Measurements from ENCODE around the gene MAG.

The MAG gene

GRCh38 chr19:35310331-35310730, 18.4 kb downstream of the MAG start:
- no peak overlapping the region for H4K91ac ChIP-seq (ENCODE audit: low read length)
- H3K4me1 ChIP-seq (ENCODE audit: control insufficient read depth, insufficient read depth, low read depth, low read length): peaks cover 3% of the 10 kb centered on the region
- H3K4me3 ChIP-seq (ENCODE audit: insufficient read depth in 1 of 2, low read depth in 1 of 2, low read length in 2 of 2): no peak overlapping the region
- H3K18ac ChIP-seq (ENCODE audit: low read depth in 1 of 2, low read length in 2 of 2): no peak overlapping the region
- H3K14ac ChIP-seq (ENCODE audit: low read length in 2 of 2): no peak overlapping the region
- no peak overlapping the region for H2BK15ac ChIP-seq (ENCODE audit: low read depth, poor library complexity, severe bottlenecking)
- H2AK5ac ChIP-seq (ENCODE audit: low read length, severe bottlenecking): no peak overlapping the region
- H4K8ac ChIP-seq (ENCODE audit: low read length): no peak overlapping the region
- WGBS: 96% methylated on average over 12 of the region's 12 CpGs
- H2BK12ac ChIP-seq (ENCODE audit: low read length in 2 of 2): no peak overlapping the region
- H3K9ac ChIP-seq (ENCODE audit: low read length): no peak overlapping the region
- H3K4me2 ChIP-seq (ENCODE audit: low read length, poor library complexity, severe bottlenecking): no peak overlapping the region
- H3K27ac ChIP-seq (ENCODE audit: low read length, poor library complexity, severe bottlenecking): no peak overlapping the region
- no peak overlapping the region for H3K23ac ChIP-seq (ENCODE audit: low read length in 2 of 2)
- H2BK5ac ChIP-seq (ENCODE audit: low read depth, low read length, poor library complexity, severe bottlenecking): no peak overlapping the region
- no peaks in the 10 kb centered on the region for H3K36me3 ChIP-seq (ENCODE audit: control insufficient read depth in 1 of 2, insufficient read depth in 2 of 2, low read depth in 1 of 2, low read length in 2 of 2)
- H3K27me3 ChIP-seq (ENCODE audit: control insufficient read depth in 1 of 2, insufficient read depth in 1 of 2, low read length in 2 of 2): peaks cover 3 to 16% of the 10 kb centered on the region in 2 experiments
- no peaks in the 10 kb centered on the region for H3K9me3 ChIP-seq (ENCODE audit: control insufficient read depth, low read length)
- no peaks in the 10 kb centered on the region for H3K79me1 ChIP-seq (replicated peaks; ENCODE audit: low read length, poor library complexity, severe bottlenecking)
- no peak overlapping the region for H2AFZ ChIP-seq (ENCODE audit: low read depth, low read length)
- H2BK120ac ChIP-seq (ENCODE audit: low read depth, low read length): no peak overlapping the region
- no peak for DNase-seq
- no peak overlapping the region for H3K4ac ChIP-seq (ENCODE audit: low read depth in 1 of 2, low read length in 2 of 2)

GRCh38 chr19:35310811-35311465, 19.0 kb downstream of the MAG start:
- H3K79me1 ChIP-seq (replicated peaks; ENCODE audit: low read length, poor library complexity, severe bottlenecking): no peaks in the 10 kb centered on the region
- H3K4ac ChIP-seq (ENCODE audit: low read depth in 1 of 2, low read length in 2 of 2): no peak overlapping the region
- no peak overlapping the region for H3K4me2 ChIP-seq (ENCODE audit: low read length, poor library complexity, severe bottlenecking)
- H3K9ac ChIP-seq (ENCODE audit: low read length): no peak overlapping the region
- H3K27ac ChIP-seq (ENCODE audit: low read length, poor library complexity, severe bottlenecking): no peak overlapping the region
- no peak for DNase-seq
- H3K23ac ChIP-seq (ENCODE audit: low read length in 2 of 2): no peak overlapping the region
- no peak overlapping the region for H2BK120ac ChIP-seq (ENCODE audit: low read depth, low read length)
- H3K4me1 ChIP-seq (ENCODE audit: control insufficient read depth, insufficient read depth, low read depth, low read length): peaks cover 3% of the 10 kb centered on the region
- H2BK15ac ChIP-seq (ENCODE audit: low read depth, poor library complexity, severe bottlenecking): no peak overlapping the region
- no peak overlapping the region for H2BK5ac ChIP-seq (ENCODE audit: low read depth, low read length, poor library complexity, severe bottlenecking)
- peaks cover 3 to 16% of the 10 kb centered on the region in 2 experiments for H3K27me3 ChIP-seq (ENCODE audit: control insufficient read depth in 1 of 2, insufficient read depth in 1 of 2, low read length in 2 of 2)
- H2AK5ac ChIP-seq (ENCODE audit: low read length, severe bottlenecking): no peak overlapping the region
- WGBS: 94% methylated on average over 10 of the region's 10 CpGs
- no peak overlapping the region for H3K4me3 ChIP-seq (ENCODE audit: insufficient read depth in 1 of 2, low read depth in 1 of 2, low read length in 2 of 2)
- no peak overlapping the region for H2BK12ac ChIP-seq (ENCODE audit: low read length in 2 of 2)
- no peak overlapping the region for H3K18ac ChIP-seq (ENCODE audit: low read depth in 1 of 2, low read length in 2 of 2)
- no peak overlapping the region for H4K91ac ChIP-seq (ENCODE audit: low read length)
- no peaks in the 10 kb centered on the region for H3K9me3 ChIP-seq (ENCODE audit: control insufficient read depth, low read length)
- no peaks in the 10 kb centered on the region for H3K36me3 ChIP-seq (ENCODE audit: control insufficient read depth in 1 of 2, insufficient read depth in 2 of 2, low read depth in 1 of 2, low read length in 2 of 2)
- no peak overlapping the region for H4K8ac ChIP-seq (ENCODE audit: low read length)
- no peak overlapping the region for H2AFZ ChIP-seq (ENCODE audit: low read depth, low read length)
- H3K14ac ChIP-seq (ENCODE audit: low read length in 2 of 2): no peak overlapping the region

- Histone ChIP-seq H2BK120ac (ENCODE audit: low read depth, low read length) (no peak overlapping the region), H3K23ac (ENCODE audit: low read length in 2 of 2) (no peak overlapping the region), H3K18ac (ENCODE audit: low read depth in 1 of 2, low read length in 2 of 2) (no peak overlapping the region), H3K4me1 (ENCODE audit: control insufficient read depth, insufficient read depth, low read depth, low read length) (peaks cover 3% of the 10 kb centered on the region), H3K36me3 (ENCODE audit: control insufficient read depth in 1 of 2, insufficient read depth in 2 of 2, low read depth in 1 of 2, low read length in 2 of 2) (no peaks in the 10 kb centered on the region), H2BK15ac (ENCODE audit: low read depth, poor library complexity, severe bottlenecking) (no peak overlapping the region), H3K79me1 (replicated peaks; ENCODE audit: low read length, poor library complexity, severe bottlenecking) (no peaks in the 10 kb centered on the region), H3K4me2 (ENCODE audit: low read length, poor library complexity, severe bottlenecking) (no peak overlapping the region), H3K4ac (ENCODE audit: low read depth in 1 of 2, low read length in 2 of 2) (no peak overlapping the region), H2BK5ac (ENCODE audit: low read depth, low read length, poor library complexity, severe bottlenecking) (no peak overlapping the region), H3K27ac (ENCODE audit: low read length, poor library complexity, severe bottlenecking) (no peak overlapping the region), H4K8ac (ENCODE audit: low read length) (peak overlapping the region; percentile 42), H3K9ac (ENCODE audit: low read length) (no peak overlapping the region), H4K91ac (ENCODE audit: low read length) (no peak overlapping the region), H2AK5ac (ENCODE audit: low read length, severe bottlenecking) (no peak overlapping the region), H2BK12ac (ENCODE audit: low read length in 2 of 2) (no peak overlapping the region), H2AFZ (ENCODE audit: low read depth, low read length) (no peak overlapping the region), H3K9me3 (ENCODE audit: control insufficient read depth, low read length) (no peaks in the 10 kb centered on the region), H3K27me3 (ENCODE audit: control insufficient read depth in 1 of 2, insufficient read depth in 1 of 2, low read length in 2 of 2) (peaks cover 2 to 16% of the 10 kb centered on the region in 2 experiments), H3K4me3 (ENCODE audit: insufficient read depth in 1 of 2, low read depth in 1 of 2, low read length in 2 of 2) (no peak overlapping the region), H3K14ac (ENCODE audit: low read length in 2 of 2) (no peak overlapping the region)
- 75% methylated on average over 18 of the region's 21 CpGs for WGBS
- DNase-seq: no peak
Measured at GRCh38 chr19:35311901-35312665, 20.1 kb downstream of the MAG start.

- Histone ChIP-seq H2BK5ac (ENCODE audit: low read depth, low read length, poor library complexity, severe bottlenecking) (no peak overlapping the region), H3K4me1 (ENCODE audit: control insufficient read depth, insufficient read depth, low read depth, low read length) (peaks cover 3% of the 10 kb centered on the region), H3K36me3 (ENCODE audit: control insufficient read depth in 1 of 2, insufficient read depth in 2 of 2, low read depth in 1 of 2, low read length in 2 of 2) (no peaks in the 10 kb centered on the region), H3K23ac (ENCODE audit: low read length in 2 of 2) (no peak overlapping the region), H3K4me2 (ENCODE audit: low read length, poor library complexity, severe bottlenecking) (no peak overlapping the region), H3K79me1 (replicated peaks; ENCODE audit: low read length, poor library complexity, severe bottlenecking) (no peaks in the 10 kb centered on the region), H2AFZ (ENCODE audit: low read depth, low read length) (no peak overlapping the region), H3K9ac (ENCODE audit: low read length) (no peak overlapping the region), H3K4ac (ENCODE audit: low read depth in 1 of 2, low read length in 2 of 2) (no peak overlapping the region), H3K14ac (ENCODE audit: low read length in 2 of 2) (no peak overlapping the region), H2BK15ac (ENCODE audit: low read depth, poor library complexity, severe bottlenecking) (no peak overlapping the region), H4K8ac (ENCODE audit: low read length) (no peak overlapping the region), H2AK5ac (ENCODE audit: low read length, severe bottlenecking) (no peak overlapping the region), H4K91ac (ENCODE audit: low read length) (no peak overlapping the region), H3K9me3 (ENCODE audit: control insufficient read depth, low read length) (no peaks in the 10 kb centered on the region), H3K4me3 (ENCODE audit: insufficient read depth in 1 of 2, low read depth in 1 of 2, low read length in 2 of 2) (no peak overlapping the region), H3K27me3 (ENCODE audit: control insufficient read depth in 1 of 2, insufficient read depth in 1 of 2, low read length in 2 of 2) (peaks cover 0 to 13% of the 10 kb centered on the region in 2 experiments), H2BK120ac (ENCODE audit: low read depth, low read length) (no peak overlapping the region), H3K18ac (ENCODE audit: low read depth in 1 of 2, low read length in 2 of 2) (no peak overlapping the region), H3K27ac (ENCODE audit: low read length, poor library complexity, severe bottlenecking) (no peak overlapping the region), H2BK12ac (ENCODE audit: low read length in 2 of 2) (no peak overlapping the region)
- WGBS: 70% methylated on average over 7 of the region's 7 CpGs
- no peak for DNase-seq
Measured at GRCh38 chr19:35313587-35313986, 21.6 kb downstream of the MAG start.

Measured in mesenchymal stem cell (in vitro differentiated cells and primary cell).